ENCODE measurements around the gene ZSCAN21. TPM values are rescaled to one million over a fixed set of nuclear protein-coding genes. Genes with fewer than 3 reads are reported as not detected.

ZSCAN21 gene
- total and polyA plus RNA-seq, 11 donors = 4.4 to 12.1 (median 7.2) TPM

DNA sequence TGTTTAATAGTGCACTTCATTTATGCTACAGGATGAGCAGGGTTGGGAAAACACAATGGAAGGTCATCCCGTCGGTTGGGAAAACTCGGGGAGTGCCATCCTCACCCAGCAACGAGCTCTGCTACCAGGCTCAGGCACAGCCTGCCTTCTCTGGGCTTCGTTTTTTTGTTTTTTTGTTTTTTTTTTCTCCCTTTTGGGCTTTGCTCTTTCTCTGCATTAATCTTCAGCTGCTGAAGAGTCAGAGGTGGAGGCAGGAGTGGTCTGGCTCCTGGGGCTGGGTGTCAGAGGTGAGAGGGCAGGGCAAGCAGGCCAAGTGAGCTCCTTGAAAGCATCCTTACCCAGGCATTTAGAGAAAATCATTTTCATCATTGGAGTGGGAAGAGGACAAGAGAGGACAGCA is 20.4 kb downstream of the ZSCAN21 start:
- Histone ChIP-seq H3K27me3 (no peaks in the 10 kb centered on the region), H3K4me3 (no peak overlapping the region), H3K36me3 (peaks cover 19 to 80% (median 55%) of the 10 kb centered on the region in 9 donors), H3K27ac (no peak overlapping the region), H3K9me3 (peaks cover 0 to 47% (median 26%) of the 10 kb centered on the region in 12 donors), H3K4me1 (peaks cover 0 to 16% (median 9%) of the 10 kb centered on the region in 12 donors)
- DNase-seq = no peak
- intact Hi-C loops (cut with DNase I) = no loop called here
- no peak for ATAC-seq
- no peak for TF ChIP-seq POLR2A (IDR thresholded peaks at IDR 0.05)
- TF ChIP-seq CTCF (IDR thresholded peaks at IDR 0.05) = no peak
- WGBS, 4 donors = 97 to 100% (median 97%) methylated on average over 5 of the region's 5 CpGs

- Histone ChIP-seq H3K4me3 (no peak overlapping the region), H3K27ac (no peak overlapping the region), H3K4me1 (peaks cover 0 to 4% (median 0%) of the 10 kb centered on the region in 12 donors), H3K9me3 (peaks cover 0 to 47% (median 26%) of the 10 kb centered on the region in 12 donors), H3K27me3 (no peaks in the 10 kb centered on the region), H3K36me3 (peaks cover 19 to 86% (median 66%) of the 10 kb centered on the region in 9 donors)
- no peak for ATAC-seq
- intact Hi-C loops (cut with DNase I) = no loop called here
- 98 to 99% (median 99%) methylated on average over 11 of the region's 11 CpGs for WGBS, 4 donors
- no peak for DNase-seq
- no peak for TF ChIP-seq CTCF (IDR thresholded peaks at IDR 0.05)
- TF ChIP-seq POLR2A (IDR thresholded peaks at IDR 0.05) = no peak
Measured at GRCh38 chr7:100071018-100071723, 21.6 kb downstream of the ZSCAN21 start.

DNA sequence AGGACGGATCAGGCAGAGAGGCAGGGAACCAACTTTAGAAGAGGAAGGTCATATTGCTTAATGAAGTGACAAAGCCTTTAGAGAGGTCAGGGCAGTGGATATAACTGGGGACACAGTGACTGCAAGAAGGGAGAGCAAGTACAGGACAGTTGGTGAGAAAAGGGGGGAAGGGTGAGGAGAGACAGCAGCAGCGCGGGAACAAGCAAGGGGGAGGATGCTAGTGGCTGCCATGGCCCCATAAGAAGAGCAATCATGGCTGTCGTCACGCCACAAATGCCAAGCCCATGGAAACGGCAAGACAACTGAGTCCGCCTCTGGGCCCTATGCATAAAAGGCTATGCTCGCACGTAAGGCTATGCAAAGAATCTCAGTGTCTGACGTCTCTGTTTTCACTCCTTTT is 22.9 kb downstream of the ZSCAN21 start:
- H3K27ac ChIP-seq = no peak overlapping the region
- no peak for ATAC-seq
- WGBS, 4 donors = 97 to 99% (median 98%) methylated on average over 10 of the region's 10 CpGs
- no peak for DNase-seq
- intact Hi-C loops (cut with DNase I) = no loop called here
- TF ChIP-seq CTCF (IDR thresholded peaks at IDR 0.05) (no peak), POLR2A (IDR thresholded peaks at IDR 0.05) (no peak)
- peaks cover 0 to 47% (median 26%) of the 10 kb centered on the region in 12 donors for H3K9me3 ChIP-seq
- H3K36me3 ChIP-seq = peaks cover 19 to 95% (median 79%) of the 10 kb centered on the region in 9 donors
- no peaks in the 10 kb centered on the region for H3K4me1 ChIP-seq
- no peaks in the 10 kb centered on the region for H3K27me3 ChIP-seq
- no peak overlapping the region for H3K4me3 ChIP-seq

- intact Hi-C loops (cut with DNase I) = no loop called here
- TF ChIP-seq POLR2A (IDR thresholded peaks at IDR 0.05) = no peak
- no peak for TF ChIP-seq CTCF (IDR thresholded peaks at IDR 0.05)
- no peak for DNase-seq
- Histone ChIP-seq H3K4me3 (no peak overlapping the region), H3K9me3 (peaks cover 0 to 33% (median 26%) of the 10 kb centered on the region in 12 donors), H3K4me1 (peaks cover 0 to 18% (median 10%) of the 10 kb centered on the region in 12 donors), H3K27me3 (no peaks in the 10 kb centered on the region), H3K27ac (no peak overlapping the region), H3K36me3 (peaks cover 19 to 100% (median 92%) of the 10 kb centered on the region in 9 donors)
- whole genome bisulfite sequencing, 4 donors = 89 to 96% (median 95%) methylated on average over 7 of the region's 7 CpGs
- ATAC-seq = no peak
Measured at GRCh38 chr7:100074841-100075240, 25.3 kb downstream of the ZSCAN21 start.

Data from heart left ventricle (tissue), 16 donors.